ENCODE results near the gene RIOK1. TPM values are rescaled to one million over a fixed set of nuclear protein-coding genes. Genes with fewer than 3 reads are reported as not detected.

RIOK1 gene
- total RNA-seq, result 12.9 and 17.1 TPM in 2 replicates

GRCh38 chr6:7389451-7390225 is at the start of gene RIOK1, which contains the start of gene CAGE1:
Gene RIOK1 (plus strand): TSS chr6:7389808. CDS start chr6:7390003, 195 bp downstream.
Gene CAGE1 (minus strand): TSS chr6:7389742. CDS start chr6:7387173, 2,569 bp downstream.

Other genes with a start within 250 kb of the RIOK1 start
- gene SSR1, start 76.6 kb upstream of the RIOK1 start, total RNA-seq, result 98.0 and 111 TPM in 2 replicates
- gene CAGE1, start 66 bp upstream of the RIOK1 start, total RNA-seq, result not detected in 2 replicates
- gene DSP, start 151.9 kb downstream of the RIOK1 start, total RNA-seq, result 4.6 and 4.7 TPM in 2 replicates
- gene SNRNP48, start 200.4 kb downstream of the RIOK1 start, total RNA-seq, result 7.3 and 8.1 TPM in 2 replicates

All from mammary microvascular endothelial cell (primary cell).